OCI-LY1 (cell line): Measurements from ENCODE around the gene ATP2B2.

ENCODE experiments used
- CTCF ChIP-seq: fragments of 200-600 bp; sonication (generic), shearing (Covaris generic); IDR thresholded peaks from 2 replicates; pipeline ENCODE4 v1.5.1; 2017; ENCODE audit warnings: mild to moderate bottlenecking, antibody characterized with exemption, low read length, moderate library complexity, mixed read lengths
- EZH2 ChIP-seq: fragments of 200-600 bp; sonication (generic), shearing (Covaris generic); IDR thresholded peaks from 2 replicates; pipeline ENCODE4 v1.8.0; 2017; ENCODE audit warnings: borderline replicate concordance, mixed run types, mild to moderate bottlenecking, antibody characterized with exemption, low read length, moderate library complexity, mixed read lengths

GRCh38 chr3:10454907-10455544 lies 50.4 kb downstream of the ATP2B2 start:
- TF ChIP-seq CTCF = no peak
- no peak for TF ChIP-seq EZH2
